NCI-H2196 (cell line): ENCODE results near the gene RAB3IP.
A peak's percentile ranks its signal among the peaks of the same experiment; 100 is the strongest.

Source experiments
- DNase-seq: peaks from one replicate; lab custom pipeline; 2025; ENCODE audit not compliant: unreplicated experiment; lab: John Stamatoyannopoulos, UW

RAB3IP gene, protein sequence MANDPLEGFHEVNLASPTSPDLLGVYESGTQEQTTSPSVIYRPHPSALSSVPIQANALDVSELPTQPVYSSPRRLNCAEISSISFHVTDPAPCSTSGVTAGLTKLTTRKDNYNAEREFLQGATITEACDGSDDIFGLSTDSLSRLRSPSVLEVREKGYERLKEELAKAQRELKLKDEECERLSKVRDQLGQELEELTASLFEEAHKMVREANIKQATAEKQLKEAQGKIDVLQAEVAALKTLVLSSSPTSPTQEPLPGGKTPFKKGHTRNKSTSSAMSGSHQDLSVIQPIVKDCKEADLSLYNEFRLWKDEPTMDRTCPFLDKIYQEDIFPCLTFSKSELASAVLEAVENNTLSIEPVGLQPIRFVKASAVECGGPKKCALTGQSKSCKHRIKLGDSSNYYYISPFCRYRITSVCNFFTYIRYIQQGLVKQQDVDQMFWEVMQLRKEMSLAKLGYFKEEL

DNA sequence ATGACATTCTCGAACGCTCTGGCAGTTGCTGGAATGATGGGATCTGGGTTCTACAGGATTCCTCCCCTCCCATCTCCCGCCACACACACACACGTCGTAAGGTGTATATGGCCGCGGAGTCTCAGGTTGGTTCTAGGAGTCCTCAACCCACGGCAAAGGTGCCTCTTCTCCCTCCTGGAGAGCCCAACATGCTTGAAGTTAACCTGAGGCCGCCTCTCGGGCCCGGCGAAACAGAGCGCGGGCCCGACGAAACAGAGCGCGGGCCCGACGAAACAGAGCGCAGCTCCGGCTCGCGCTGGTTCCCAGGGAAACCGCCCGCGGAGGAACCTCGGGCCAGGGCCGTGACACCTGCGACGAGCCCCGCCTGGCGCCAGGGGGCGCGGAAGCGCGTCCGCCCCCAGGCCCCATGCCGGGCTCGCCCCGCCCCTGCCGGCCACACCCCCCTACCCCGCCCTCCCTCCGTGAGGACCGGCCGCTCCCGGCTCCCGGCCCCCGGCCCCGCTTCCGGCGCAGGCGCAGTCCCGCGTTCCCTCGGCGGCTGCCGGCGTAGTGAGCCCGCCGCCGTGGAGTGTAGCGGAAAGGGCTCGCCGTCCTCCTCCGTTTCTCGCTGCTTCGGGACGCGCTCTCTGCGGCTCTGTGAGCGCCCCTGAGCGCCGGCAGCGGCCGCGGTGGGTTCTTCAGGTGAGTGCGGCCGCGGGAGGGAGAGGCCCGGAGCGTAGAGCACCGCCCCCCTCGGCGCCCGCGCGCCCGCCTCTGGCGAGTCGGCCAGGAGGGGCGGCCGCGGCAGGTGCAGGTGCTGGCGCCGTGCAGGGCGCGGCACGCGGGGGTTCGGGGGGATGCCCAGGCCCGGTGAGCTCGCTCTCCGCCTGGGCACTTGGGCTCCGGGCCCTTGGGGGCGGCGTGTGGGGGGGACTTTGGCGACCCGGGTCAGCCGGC, at the start of gene RAB3IP:
Gene RAB3IP (plus strand): TSS at position 510 of the 936 bp plus-strand sequence. CDS start 16,549 bp downstream, outside the sequence.
- peak; percentile 99 for DNase-seq

DNA sequence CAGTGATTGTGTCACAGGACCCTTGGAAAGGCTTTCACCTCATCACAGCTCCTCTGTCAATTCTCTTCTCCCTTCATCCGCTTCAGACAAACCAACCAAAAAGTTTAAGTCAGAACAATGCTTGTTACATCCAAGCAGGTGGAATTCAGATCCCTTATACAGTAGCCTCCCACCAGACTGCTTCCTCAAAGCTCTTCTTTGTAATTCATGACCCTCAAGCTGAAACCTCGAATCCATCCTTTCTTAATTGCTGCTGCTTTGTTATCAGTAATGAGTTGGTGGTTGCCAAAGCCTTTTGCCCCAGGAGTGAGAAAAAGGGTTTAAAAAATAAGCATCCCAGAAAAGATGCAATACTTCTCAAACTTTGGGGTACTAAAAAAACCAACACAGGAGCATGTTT, 49.0 kb upstream of the RAB3IP start:
- DNase-seq, result no peak

DNA sequence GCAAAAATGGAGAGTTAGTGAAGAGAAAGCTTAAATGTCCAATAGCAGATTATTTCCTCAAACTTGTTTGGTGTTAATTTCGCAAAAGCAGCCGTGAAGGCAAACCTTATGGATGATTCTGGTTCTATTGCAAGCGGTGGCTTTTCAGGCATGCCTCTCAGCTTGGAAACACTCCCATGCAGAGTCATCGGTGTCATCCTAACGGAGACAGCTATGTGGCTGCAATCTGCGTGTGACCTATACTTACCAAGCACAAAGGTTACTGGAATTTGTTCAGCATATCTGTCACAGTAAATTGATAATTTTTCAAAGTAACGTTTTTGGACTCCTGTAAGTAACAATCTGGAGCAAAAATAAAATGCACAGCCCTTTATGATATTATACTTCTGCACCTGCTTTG, 44.5 kb upstream of the RAB3IP start:
- no peak for DNase-seq

DNA sequence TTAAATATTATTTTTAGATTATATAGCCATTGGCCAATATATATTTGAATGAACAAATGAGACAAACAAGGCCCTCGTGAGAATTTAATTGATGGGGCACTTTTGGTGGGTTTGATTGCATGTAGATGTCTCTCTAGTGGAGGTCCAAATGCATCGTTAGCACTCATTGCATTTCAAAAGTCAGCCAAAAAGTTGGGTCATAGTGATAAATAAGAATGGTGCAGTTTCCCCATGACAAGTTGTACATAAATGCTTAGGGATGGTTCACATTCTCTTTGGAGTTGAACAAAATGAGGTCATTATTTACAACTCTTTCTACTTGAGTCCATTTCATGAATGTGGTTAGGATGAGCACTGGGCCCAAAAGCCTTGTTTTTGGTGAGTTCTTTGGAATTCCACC, 40.6 kb upstream of the RAB3IP start:
- DNase-seq, result no peak

DNA sequence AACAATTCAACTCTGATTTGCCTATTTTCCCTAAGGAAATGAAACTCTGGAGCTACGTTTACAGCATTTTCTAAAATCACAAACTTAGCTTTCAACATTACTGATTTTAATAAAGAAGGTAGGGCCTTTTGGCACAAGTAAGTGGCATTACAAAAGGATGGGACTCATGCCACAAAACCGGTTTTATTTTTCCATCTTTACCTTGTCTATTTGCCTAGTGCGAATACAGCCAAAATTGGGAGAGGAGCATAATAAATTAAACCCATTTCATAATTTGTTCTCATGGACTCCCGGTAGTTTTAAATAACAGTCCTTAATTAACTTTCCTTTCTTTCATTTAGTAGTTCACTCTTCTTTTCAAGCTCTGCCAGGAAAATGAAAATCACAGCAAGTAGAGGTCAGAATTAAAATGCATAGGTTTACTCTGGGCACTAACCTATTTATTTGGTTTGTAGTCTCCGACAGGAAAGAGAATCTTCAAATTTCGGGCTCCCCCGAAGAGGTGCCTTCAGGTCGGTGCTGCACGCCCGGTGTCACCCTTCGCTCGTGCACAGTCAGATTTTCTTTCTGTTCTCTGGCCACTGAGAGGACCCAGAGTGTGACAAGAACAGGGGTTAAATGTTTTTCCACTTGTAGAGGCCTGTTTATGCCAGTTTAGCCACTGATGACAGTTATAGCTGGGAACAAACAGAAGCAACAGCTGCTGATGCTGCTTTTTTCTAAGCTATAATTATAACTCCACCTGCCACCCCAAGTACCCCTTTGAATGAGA, 39.7 kb upstream of the RAB3IP start, which contains the start of gene BEST3:
Gene BEST3 (minus strand): TSS at position 535 of the 772 bp plus-strand sequence. CDS start 1,505 bp downstream, outside the sequence.
- peak; percentile 82 for DNase-seq

DNA sequence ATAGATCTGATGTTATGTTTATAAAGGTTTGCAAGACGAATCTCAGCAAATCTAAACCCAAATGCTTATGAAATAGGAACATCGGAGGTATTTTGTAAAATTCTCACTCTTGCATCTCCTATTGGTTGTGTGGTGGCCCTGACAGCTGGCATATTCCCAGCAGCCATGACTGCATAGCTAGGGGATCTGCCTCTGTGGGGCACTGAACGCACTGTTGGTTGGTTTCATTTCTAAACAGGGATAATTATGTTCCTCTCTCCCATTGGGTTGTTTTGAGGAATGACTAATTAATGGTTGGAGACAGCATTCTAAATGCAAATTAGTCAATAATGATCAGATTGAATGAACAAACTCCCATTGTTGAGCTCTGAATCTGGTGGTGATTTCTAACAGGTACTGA, 36.8 kb upstream of the RAB3IP start:
- DNase-seq, result no peak

DNA sequence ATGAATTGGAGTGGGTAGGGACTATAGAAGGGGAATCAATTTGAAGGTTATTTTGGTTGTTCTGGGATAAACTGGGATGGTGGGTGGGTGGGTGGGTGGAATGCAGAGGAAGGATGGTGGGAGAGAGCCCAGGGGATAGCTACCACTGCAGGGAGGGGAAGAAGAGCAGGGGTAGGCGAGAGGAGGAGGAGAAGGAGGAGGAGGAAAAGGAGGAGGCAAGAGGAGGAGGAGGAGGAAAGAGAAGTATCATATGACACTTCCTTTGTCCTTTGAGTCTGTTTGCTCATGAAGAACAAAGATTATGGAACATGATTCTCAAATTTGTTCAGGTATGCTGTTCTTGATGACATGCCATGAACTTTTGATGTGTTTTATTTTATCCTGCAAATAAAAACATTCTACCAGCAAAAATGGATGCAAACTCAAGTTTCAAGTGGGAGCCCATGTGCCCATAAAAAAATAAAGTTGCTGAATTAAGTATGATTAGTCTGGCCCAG, 35.5 kb upstream of the RAB3IP start:
- no peak for DNase-seq

DNA sequence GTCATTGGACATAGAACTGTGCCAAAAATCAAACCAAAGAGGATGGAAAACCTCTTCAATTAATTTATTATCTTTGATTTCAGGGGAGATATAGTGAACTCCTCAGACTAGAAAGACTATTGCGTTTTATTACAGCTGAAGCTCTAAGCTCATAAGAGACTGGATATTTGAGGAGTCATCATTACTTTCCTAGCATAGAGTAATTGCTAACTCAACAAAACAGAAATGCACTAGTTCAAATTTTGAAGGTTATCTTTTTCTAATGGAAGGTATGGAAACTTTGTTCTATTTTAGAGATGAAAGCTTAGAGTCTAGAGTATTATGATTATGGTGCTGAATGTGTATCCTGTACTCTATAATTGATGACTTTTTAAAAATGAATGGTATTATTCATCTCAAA, 34.3 kb upstream of the RAB3IP start:
- DNase-seq, result no peak

DNA sequence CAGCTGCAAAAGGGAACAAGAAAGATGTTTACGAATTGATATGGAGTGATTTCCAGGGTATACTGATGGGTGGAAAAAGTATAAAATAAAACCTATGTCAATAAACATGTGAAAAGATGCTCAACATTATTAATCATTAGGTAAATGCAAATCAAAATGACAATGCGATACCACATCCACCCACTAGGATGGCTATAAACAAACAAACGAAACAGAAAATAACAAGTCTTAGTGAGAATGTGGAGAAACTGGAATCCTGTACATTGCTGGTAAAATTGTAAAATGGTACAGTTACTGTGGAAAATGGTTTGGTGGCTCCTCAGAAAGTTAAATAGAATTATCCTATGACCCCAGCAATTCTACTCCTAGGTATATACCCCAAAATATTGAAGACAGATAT, 30.0 kb upstream of the RAB3IP start:
- no peak for DNase-seq

DNA sequence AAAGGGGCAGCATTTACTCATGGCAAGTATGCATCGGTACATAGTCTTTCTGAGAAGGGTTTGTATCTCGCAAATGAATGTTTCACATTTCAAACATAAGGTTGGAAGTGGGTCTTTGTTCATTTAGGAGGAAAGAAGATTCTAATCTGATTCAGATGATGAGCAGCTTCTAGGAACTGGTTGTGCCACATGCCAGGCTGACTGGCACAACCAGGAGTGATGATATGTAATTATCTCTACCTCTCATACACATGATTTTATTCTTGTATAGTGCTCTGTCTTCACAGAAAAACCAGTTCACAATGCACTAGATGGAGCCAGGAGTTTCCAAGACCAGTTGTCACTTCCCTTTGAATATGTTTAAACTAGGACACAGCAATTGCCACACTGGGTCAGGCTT, 25.8 kb upstream of the RAB3IP start:
- no peak for DNase-seq

DNA sequence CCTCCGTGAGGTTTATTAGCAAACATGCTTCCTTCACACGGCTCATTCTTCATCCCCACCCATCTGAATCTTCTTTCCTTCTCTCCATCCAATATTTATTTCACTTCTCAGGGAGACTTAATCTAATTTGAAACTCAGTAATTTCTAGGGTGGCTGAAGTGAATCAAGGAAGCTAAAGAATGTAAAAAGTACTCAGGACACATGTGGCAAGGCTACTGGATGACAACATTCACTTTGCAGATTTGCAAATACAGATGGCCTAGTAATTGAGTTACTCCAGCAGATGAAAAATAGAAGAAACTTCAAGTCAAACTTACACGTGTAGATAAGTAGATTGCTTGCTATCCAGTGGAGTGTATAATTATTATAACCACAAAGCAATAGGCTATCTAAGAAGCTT, 24.1 kb upstream of the RAB3IP start:
- DNase-seq, result no peak

DNA sequence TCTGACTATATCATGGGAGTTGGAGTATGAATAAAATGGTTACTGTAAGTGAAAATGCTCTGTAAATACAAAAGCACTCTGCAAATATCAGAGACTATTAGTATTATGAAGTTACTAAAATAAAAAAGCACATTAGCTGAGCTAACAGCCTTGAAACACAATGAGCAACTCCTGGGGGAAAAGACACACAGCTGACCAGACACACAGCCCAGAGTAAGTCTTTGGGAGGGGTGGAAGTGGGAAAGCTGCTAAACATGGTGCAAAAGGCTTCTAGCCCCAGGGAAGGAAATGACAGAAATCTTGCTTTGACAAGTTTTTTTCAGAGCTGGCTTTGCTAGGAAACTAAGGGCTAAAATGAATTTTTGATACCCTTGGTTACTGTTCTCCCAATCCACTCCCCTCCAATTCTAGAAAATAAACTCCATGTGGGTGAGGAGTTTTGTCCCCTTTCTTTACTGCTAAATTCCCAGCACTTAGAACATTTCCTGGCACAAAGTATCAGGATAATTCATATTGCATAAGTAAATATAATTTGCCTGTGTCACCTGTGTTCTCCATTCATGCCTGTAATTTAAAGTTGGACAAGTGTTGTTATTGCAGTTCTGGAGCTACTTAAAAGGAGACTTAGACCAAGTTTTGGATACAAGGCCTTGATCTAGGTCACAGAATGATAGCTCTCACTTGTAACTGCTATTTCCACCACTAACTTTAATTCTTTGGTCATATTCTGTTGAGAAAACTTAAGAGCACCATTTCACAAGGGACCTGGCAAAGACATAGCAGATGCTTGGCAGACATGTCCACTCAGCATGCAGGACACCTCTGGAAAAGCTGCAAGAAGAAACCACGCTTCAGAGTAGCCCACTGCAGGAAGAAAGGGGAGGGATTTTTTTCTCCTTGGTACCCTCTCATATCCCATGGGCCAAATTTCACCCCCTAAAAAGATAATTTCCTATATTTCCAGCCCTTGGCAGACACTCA, 19.0 kb upstream of the RAB3IP start:
- DNase-seq, result peak; percentile 17

DNA sequence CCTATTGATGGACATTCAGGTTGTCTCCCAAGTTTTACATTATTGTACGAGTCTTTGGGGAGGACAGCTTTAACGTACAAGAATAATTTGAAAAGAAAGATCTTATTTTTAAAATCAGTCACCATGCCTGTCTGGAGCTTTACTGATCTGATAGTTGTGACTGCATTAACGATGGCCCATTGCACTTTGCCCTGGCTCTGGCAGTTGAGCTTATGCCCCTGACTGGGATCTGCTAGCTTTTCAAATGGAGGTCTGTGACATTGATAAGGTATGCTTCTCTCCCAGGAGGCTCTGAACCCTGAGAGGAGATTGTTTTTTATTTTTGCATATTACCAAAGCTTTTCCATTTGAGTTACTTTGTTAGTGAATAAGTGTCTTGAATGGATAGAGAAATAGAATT, 17.9 kb upstream of the RAB3IP start:
- DNase-seq, result no peak

DNA sequence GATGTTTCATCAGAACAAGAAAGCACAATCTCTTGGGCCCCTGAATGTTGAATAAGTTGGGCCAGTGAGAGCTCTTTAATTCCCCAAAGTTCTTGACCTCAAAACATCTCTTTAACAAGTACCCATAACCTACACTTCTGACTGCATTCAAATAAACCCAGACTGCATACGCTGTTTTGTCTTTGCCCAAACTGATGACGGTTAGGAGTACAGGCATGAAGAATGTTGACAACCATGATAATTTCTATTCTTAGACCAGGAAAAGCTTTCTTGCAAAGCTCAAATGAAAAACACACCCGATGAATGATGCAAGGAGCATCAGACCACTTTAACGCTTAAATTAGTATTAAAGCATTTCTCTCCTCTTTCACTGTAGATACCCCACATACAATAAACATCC, 11.7 kb upstream of the RAB3IP start:
- DNase-seq, result no peak

DNA sequence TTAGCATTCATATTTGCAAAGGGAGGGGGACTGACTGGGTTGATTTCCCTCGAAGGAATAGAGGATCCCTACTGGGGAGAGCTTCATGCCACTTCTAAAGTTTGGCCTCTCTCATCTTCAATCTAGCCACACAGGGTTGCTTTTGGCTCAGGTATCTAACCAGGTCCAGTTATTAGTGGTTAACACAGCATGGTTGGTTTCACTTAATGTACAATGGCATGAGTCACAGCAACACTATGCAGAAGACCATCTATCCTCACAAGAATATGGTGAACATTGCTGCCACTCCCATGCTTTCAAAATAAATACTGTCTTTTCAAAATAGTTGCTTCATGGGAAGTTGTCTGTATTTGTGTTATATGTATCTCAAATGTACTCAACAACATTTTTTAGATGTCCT, 6.6 kb upstream of the RAB3IP start:
- DNase-seq, result no peak

DNA sequence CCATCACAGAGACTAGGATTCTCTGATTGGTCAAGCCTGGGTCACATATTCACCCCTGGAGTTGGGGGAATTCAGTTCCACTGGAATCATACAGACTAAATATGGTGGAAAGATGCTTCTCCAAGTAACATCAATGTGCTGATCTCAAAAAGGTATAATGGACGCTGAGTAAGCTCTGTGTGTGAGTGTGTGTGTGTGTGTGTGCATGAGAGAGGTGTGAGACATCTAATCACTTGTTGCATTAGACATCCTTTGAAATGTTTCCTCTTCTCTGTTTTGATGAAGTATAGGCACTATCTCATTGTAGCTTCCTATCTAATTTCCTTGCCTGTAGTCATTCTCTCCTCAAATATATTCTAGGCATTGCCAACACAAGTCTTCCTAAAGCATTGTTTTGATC, 5.0 kb upstream of the RAB3IP start:
- no peak for DNase-seq

DNA sequence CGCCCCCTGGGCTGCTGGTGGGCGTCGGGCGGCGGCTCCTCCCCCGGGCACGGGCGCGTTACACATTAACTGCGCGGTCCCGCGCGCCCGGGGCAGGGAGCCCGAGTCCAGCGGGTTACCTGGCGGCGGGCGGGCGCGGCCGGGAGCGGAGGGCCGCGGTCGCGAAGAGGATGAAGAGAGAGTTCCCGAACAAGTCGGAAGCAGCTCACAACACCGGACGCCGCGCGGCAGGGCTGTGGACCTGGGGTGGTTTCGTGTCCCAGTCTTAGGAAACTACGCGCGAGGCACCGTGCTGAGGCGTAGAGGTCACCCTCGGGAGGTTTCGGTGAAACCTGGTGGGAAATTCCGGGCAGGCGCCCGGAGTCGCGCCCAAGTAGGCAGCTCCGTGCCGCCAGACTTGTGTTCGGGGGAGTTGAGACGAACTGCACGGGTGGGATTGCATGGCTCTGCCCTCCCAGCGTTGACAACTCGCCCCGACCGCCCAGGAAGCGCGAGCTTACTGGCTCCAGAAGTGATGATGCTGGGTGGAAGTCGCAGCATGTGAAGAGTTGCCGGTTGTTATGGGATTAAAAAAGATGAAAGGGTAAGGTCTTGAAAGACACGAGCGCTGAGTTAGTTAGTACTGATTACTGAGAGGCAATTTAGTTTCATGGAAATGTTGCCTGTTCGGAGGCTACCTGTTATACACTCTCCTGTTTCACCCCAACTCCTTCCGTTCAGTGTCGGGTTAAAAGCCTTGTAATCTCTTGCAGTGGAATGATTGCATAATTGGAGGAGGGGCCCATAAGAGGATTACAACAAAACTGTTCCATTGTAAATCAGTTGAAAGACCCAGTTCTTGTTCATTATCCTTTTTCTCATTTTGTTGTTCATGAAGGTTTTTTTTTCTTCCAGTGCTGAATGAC, 879 bp downstream of the RAB3IP start:
- DNase-seq, result peak; percentile 62

DNA sequence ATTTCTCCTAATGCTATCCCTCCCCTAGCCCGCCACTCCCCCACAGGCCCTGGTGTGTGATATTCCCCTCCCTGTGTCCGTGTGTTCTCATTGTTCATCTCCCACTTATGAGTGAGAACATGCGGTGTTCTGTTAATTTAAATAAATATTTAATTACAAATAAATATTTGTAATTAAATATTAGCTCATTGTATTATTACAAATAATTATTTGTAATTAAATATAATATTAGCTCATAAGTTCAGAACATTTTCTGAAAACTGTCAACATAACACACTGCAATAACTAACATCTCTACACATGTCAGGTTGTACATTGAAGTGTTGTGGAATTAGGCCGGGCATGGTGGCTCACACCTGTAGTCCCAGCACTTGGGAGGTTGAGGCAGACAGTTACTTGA, 5.4 kb downstream of the RAB3IP start:
- no peak for DNase-seq

DNA sequence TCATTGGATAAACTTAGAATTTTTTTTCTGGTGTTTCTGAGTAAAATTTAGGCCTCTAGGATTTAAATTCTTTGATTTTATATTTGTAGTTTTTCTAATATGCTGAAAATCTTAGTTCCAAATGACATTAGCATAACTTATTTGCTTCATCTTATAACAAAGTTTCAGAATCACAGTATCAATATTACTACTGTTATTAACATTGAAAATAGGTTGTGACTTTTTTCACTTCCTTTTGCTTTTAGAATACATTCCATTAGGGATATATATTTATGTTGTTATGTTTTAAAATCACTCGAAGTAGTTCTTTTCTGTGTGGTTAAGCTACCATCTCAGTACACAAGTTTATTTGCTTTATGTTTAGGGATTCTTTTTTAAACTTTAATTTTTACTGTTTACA, 12.8 kb downstream of the RAB3IP start:
- DNase-seq, result no peak
